HG02571 (cell line): Measurements from ENCODE around the gene DAG1.
A peak's percentile ranks its signal among the peaks of the same experiment; 100 is the strongest.

Source experiments
- ATAC-seq: cut with Tn5 transposase; IDR thresholded peaks from one replicate; pipeline ENCODE4 v1.9.1; 2021; ENCODE audit warnings: mild to moderate bottlenecking, moderate library complexity; ENCODE audit not compliant: unreplicated experiment

Gene DAG1

GRCh38 chr3:49539659-49540560 lies 69.8 kb downstream of the DAG1 start:
- ATAC-seq: peak; percentile 86

GRCh38 chr3:49552087-49552486 lies 82.0 kb downstream of the DAG1 start:
- ATAC-seq: no peak

- no peak for ATAC-seq
Measured at GRCh38 chr3:49553324-49553691, 83.2 kb downstream of the DAG1 start.

GRCh38 chr3:49553692-49554632 lies 83.9 kb downstream of the DAG1 start, which contains the start of gene BSN:
TSS of gene BSN (plus strand) at chr3:49554477. CDS start at chr3:49554603, 126 bp downstream.
- ATAC-seq: peak; percentile 70

GRCh38 chr3:49554633-49555265 lies 84.7 kb downstream of the DAG1 start:
- peak; percentile 46 for ATAC-seq

- ATAC-seq: no peak
Measured at GRCh38 chr3:49556500-49557275, 86.6 kb downstream of the DAG1 start.

GRCh38 chr3:49563040-49563578 lies 93.0 kb downstream of the DAG1 start:
- ATAC-seq: no peak

GRCh38 chr3:49563766-49564165 lies 93.7 kb downstream of the DAG1 start:
- ATAC-seq: no peak

GRCh38 chr3:49566312-49566711 lies 96.2 kb downstream of the DAG1 start:
- no peak for ATAC-seq

- ATAC-seq: no peak
Measured at GRCh38 chr3:49567406-49567805, 97.3 kb downstream of the DAG1 start.

GRCh38 chr3:49568965-49569364 lies 98.9 kb downstream of the DAG1 start:
- no peak for ATAC-seq

GRCh38 chr3:49570028-49570654 lies 100.1 kb downstream of the DAG1 start:
- no peak for ATAC-seq

GRCh38 chr3:49582177-49582576 lies 112.1 kb downstream of the DAG1 start:
- no peak for ATAC-seq
